Glutamatergic neuron (in vitro differentiated cells): ENCODE measurements around the gene KCNA1. TPM values are rescaled to one million over a fixed set of nuclear protein-coding genes. Genes with fewer than 3 reads are reported as not detected.

ENCODE experiments used
- DNase-seq: peaks from one replicate; pipeline ENCODE4 v3.0.0; 2022
- H3K27ac Mint-ChIP-seq: one replicate; pipeline ENCODE4 v1.8.0; 2020; ENCODE audit warnings: mild to moderate bottlenecking, mixed read lengths, inconsistent platforms; ENCODE audit not compliant: unreplicated experiment
- H3K27me3 Mint-ChIP-seq: one replicate; pipeline ENCODE4 v1.8.0; 2020; ENCODE audit warnings: mild to moderate bottlenecking, moderate library complexity, mixed read lengths, inconsistent platforms; ENCODE audit not compliant: unreplicated experiment
- H3K36me3 Mint-ChIP-seq: one replicate; pipeline ENCODE4 v1.8.0; 2020; ENCODE audit warnings: mild to moderate bottlenecking, mixed read lengths, inconsistent platforms; ENCODE audit not compliant: unreplicated experiment
- H3K4me1 Mint-ChIP-seq: one replicate; pipeline ENCODE4 v1.8.0; 2020; ENCODE audit warnings: mild to moderate bottlenecking, low read depth, mixed read lengths, inconsistent platforms; ENCODE audit not compliant: unreplicated experiment
- H3K4me3 Mint-ChIP-seq: one replicate; pipeline ENCODE4 v1.8.0; 2020; ENCODE audit warnings: mild to moderate bottlenecking, mixed read lengths, inconsistent platforms; ENCODE audit not compliant: unreplicated experiment
- H3K9me3 Mint-ChIP-seq: one replicate; pipeline ENCODE4 v1.8.0; 2020; ENCODE audit warnings: mild to moderate bottlenecking, moderate library complexity, mixed read lengths, inconsistent platforms; ENCODE audit not compliant: unreplicated experiment
- total RNA-seq: library from RNA; stranded (reverse); fragmentation: NEBNext Ultra II Directional; extraction: Animal tissue kit (Norgen Biotek cat#: 25700); gene quantifications from one replicate; pipeline ENCODE4 v1.2.1, GENCODE V29; 2021; ENCODE audit not compliant: unreplicated experiment
- TF ChIP-seq, protein P1 (sequence below): fragments of 200-600 bp; sonication (generic); IDR thresholded peaks from one replicate; pipeline ENCODE4 v1.5.0; 2021; ENCODE audit not compliant: partially characterized antibody, unreplicated experiment

Gene KCNA1
- total RNA-seq, 1 donor from 2014 or later: 0.05 TPM

DNA sequence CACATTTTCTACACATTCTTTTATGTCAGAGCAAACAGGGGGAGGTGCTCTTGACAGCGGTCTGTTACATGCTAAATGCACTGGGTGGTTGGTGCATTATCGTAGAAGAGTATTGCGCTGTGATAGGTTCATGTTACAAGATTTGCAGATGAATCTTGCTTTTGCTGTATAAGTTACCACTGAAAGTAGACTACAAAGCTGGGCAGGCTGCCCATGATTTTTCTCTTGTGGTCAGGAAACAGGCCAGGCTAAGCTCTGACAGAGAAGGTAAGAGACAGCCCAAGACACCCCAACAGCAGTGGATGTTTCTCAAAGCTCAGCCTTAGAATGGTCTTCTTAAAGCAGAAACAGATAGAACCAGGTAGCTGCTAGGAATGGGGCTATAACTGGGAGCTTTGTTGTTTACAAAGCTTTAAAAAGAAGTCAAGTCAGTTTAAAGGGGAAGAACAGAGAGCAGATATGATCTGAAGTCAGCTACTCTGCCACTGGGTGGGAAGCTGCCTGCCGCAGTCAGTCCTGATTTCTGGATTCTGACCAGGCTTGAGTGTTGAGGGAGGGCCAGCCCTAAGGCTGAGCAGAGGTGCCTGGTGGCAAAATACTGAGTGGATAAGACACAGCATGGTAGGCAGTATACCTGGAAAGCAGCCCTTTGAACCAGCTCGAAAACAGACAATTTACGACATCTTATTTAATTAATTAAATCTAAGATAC is 9.4 kb downstream of the KCNA1 start:
- DNase-seq: no peak
- no peaks in the 10 kb centered on the region for H3K27me3 Mint-ChIP-seq
- no peaks in the 10 kb centered on the region for H3K9me3 Mint-ChIP-seq
- H3K36me3 Mint-ChIP-seq: no peaks in the 10 kb centered on the region
- H3K4me1 Mint-ChIP-seq: no peaks in the 10 kb centered on the region
- no peak overlapping the region for H3K27ac Mint-ChIP-seq
- no peak overlapping the region for H3K4me3 Mint-ChIP-seq
- TF ChIP-seq, protein P1, sequence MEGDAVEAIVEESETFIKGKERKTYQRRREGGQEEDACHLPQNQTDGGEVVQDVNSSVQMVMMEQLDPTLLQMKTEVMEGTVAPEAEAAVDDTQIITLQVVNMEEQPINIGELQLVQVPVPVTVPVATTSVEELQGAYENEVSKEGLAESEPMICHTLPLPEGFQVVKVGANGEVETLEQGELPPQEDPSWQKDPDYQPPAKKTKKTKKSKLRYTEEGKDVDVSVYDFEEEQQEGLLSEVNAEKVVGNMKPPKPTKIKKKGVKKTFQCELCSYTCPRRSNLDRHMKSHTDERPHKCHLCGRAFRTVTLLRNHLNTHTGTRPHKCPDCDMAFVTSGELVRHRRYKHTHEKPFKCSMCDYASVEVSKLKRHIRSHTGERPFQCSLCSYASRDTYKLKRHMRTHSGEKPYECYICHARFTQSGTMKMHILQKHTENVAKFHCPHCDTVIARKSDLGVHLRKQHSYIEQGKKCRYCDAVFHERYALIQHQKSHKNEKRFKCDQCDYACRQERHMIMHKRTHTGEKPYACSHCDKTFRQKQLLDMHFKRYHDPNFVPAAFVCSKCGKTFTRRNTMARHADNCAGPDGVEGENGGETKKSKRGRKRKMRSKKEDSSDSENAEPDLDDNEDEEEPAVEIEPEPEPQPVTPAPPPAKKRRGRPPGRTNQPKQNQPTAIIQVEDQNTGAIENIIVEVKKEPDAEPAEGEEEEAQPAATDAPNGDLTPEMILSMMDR: no peak

DNA sequence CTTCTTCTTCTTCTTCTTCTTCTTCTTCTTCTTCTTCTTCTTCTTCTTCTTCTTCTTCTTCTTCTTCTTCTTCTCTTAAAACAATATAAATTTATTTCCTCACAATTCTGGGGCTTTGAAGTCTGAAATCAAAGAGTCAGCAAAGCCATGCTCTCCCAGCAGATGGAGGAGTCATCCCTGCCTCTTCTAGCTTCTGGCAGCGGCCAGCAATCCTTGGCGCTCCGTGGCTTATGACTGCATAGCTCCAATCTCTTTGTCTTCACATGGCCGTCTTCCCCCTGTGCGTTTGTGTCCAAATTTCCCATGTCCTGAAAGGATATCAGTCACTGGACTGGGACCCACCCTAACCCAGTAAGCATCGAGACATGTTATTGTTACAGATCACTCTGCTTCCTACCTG is 22.9 kb downstream of the KCNA1 start:
- Mint-ChIP-seq H3K4me1 (no peaks in the 10 kb centered on the region), H3K27ac (no peak overlapping the region), H3K27me3 (peaks cover 4% of the 10 kb centered on the region), H3K9me3 (no peaks in the 10 kb centered on the region), H3K4me3 (no peak overlapping the region), H3K36me3 (no peaks in the 10 kb centered on the region)
- TF ChIP-seq, protein P1: no peak
- no peak for DNase-seq

DNA sequence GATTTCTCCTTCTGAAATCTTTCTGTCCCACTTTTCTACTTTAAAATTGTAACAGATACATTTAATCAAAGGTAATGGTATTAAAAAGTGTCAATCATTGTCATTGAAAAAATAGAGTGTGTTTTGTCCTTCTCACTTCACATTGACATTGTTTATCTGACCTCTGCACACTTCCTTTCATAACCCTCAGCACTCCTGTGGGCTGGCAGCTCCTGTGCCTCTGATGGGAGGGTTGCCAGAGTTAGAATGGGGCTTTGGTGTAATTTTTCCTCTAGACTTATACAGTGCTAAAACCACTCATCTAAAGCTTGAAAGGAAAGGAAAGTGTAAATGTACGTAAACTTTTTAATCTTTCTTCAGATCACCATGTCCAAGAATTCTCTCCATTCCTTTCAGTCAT is 23.7 kb downstream of the KCNA1 start:
- Mint-ChIP-seq H3K27ac (no peak overlapping the region), H3K36me3 (no peaks in the 10 kb centered on the region), H3K27me3 (peaks cover 2% of the 10 kb centered on the region), H3K4me3 (no peak overlapping the region), H3K9me3 (no peaks in the 10 kb centered on the region), H3K4me1 (no peaks in the 10 kb centered on the region)
- TF ChIP-seq, protein P1: no peak
- DNase-seq: no peak

- no peaks in the 10 kb centered on the region for H3K9me3 Mint-ChIP-seq
Observed at GRCh38 chr12:4934407-4935035, 24.8 kb downstream of the KCNA1 start.

More at GRCh38 chr12:4934407-4935035, 24.8 kb downstream of the KCNA1 start:
- H3K4me3 Mint-ChIP-seq: no peak overlapping the region
- TF ChIP-seq, protein P1: no peak
- no peaks in the 10 kb centered on the region for H3K4me1 Mint-ChIP-seq
- H3K27me3 Mint-ChIP-seq: peaks cover 2% of the 10 kb centered on the region
- no peak for DNase-seq
- H3K36me3 Mint-ChIP-seq: no peaks in the 10 kb centered on the region
- no peak overlapping the region for H3K27ac Mint-ChIP-seq
